ENCODE results near the gene SRMS. TPM values are rescaled to one million over a fixed set of nuclear protein-coding genes. Genes with fewer than 3 reads are reported as not detected.

The SRMS gene
- total and polyA plus RNA-seq, 11 donors, result not detected

DNA sequence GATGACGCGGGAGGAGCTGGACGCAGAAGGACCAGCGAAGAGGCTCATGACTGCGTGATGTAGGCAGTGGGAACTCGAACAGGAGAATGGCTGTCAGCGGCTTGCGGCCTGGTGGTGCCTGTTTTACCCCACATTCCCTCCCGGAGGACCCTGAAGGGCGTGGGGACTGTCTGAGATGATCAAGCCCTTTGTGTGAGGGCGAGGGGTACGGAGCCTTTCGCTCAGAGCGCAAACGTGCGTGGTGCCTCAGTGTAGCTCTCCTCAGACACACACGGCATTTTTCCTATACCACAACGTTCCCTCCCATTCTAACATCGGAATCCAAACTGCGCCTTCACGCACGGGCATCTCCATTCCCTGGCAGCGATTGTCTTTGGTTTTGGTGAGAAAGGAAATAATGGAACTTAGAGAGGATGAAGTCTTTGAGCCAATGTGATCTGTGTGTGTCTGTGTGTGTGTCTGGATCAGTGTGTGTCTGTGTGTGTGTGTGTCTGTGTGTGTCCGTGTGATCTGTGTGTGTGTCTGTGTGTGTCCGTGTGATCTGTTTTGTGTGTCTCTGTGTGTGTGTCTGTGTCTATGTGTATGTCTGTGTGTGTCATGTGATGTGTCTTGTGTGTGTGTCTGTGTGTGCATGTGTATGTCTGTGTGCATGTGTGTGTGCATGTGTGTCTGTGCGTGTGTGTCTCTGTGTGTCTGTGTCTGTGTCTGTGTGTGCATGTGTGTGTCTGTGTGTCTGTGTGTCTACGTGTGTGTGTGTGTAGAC lies 15.7 kb downstream of the SRMS start:
- peak in 3 of 5 donors; percentile 8 to 32 (median 16) for DNase-seq
- intact Hi-C loops (cut with DNase I), result loop anchor here in 2 of 10 donors (10.0 kb wide), 3 partner anchors 333 to 593 kb away; partner anchors contain the start of genes ABHD16B (in 1 of the 2) and TPD52L2 (in 1 of the 2)
- Histone ChIP-seq H3K27me3 (peaks cover 0 to 31% (median 2%) of the 10 kb centered on the region in 9 donors), H3K4me1 (peaks cover 0 to 16% (median 0%) of the 10 kb centered on the region in 12 donors), H3K36me3 (no peaks in the 10 kb centered on the region), H3K27ac (no peak overlapping the region), H3K9me3 (no peaks in the 10 kb centered on the region), H3K4me3 (no peak overlapping the region)
- 76 to 82% (median 78%) methylated on average over 27 of the region's 27 CpGs for WGBS, 4 donors
- TF ChIP-seq, protein P1, sequence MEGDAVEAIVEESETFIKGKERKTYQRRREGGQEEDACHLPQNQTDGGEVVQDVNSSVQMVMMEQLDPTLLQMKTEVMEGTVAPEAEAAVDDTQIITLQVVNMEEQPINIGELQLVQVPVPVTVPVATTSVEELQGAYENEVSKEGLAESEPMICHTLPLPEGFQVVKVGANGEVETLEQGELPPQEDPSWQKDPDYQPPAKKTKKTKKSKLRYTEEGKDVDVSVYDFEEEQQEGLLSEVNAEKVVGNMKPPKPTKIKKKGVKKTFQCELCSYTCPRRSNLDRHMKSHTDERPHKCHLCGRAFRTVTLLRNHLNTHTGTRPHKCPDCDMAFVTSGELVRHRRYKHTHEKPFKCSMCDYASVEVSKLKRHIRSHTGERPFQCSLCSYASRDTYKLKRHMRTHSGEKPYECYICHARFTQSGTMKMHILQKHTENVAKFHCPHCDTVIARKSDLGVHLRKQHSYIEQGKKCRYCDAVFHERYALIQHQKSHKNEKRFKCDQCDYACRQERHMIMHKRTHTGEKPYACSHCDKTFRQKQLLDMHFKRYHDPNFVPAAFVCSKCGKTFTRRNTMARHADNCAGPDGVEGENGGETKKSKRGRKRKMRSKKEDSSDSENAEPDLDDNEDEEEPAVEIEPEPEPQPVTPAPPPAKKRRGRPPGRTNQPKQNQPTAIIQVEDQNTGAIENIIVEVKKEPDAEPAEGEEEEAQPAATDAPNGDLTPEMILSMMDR (IDR thresholded peaks at IDR 0.05), result no peak
- TF ChIP-seq POLR2A (IDR thresholded peaks at IDR 0.05), result no peak
- ATAC-seq, result no peak

DNA sequence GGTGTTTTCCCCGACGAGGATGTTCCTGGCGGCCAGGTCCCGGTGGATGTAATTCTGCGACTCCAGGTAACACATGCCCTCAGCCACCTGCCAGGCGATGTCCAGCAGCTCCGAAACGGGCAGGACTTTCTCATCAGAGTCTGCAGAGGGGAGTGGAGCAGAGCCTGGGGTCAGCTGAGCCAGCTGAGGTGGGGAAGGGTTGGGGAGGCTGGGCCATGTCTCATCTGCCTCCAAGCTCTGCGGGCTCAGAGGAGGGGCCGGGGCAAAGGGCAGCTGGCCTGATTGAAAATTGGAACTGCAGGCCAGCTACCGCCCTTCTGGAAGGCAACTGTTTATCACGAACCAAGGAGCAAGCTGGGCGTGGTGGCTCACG lies 16.8 kb downstream of the SRMS start:
- WGBS, 4 donors, result 73 to 80% (median 74%) methylated on average over 12 to 14 of the region's 14 CpGs
- Histone ChIP-seq H3K36me3 (no peaks in the 10 kb centered on the region), H3K4me3 (no peak overlapping the region), H3K9me3 (no peaks in the 10 kb centered on the region), H3K27me3 (peaks cover 0 to 23% (median 0%) of the 10 kb centered on the region in 9 donors), H3K27ac (no peak overlapping the region), H3K4me1 (peaks cover 0 to 9% (median 0%) of the 10 kb centered on the region in 12 donors)
- ATAC-seq, result no peak
- peak in 3 of 5 donors; percentile 16 to 35 (median 23) for DNase-seq
- intact Hi-C loops (cut with DNase I), result loop anchor here in 2 of 10 donors (10.0 kb wide), 3 partner anchors 334 to 594 kb away; partner anchors contain the start of genes ABHD16B (in 1 of the 2) and TPD52L2 (in 1 of the 2)
- TF ChIP-seq, protein P1 (IDR thresholded peaks at IDR 0.05), result no peak
- TF ChIP-seq POLR2A (IDR thresholded peaks at IDR 0.05), result no peak

DNA sequence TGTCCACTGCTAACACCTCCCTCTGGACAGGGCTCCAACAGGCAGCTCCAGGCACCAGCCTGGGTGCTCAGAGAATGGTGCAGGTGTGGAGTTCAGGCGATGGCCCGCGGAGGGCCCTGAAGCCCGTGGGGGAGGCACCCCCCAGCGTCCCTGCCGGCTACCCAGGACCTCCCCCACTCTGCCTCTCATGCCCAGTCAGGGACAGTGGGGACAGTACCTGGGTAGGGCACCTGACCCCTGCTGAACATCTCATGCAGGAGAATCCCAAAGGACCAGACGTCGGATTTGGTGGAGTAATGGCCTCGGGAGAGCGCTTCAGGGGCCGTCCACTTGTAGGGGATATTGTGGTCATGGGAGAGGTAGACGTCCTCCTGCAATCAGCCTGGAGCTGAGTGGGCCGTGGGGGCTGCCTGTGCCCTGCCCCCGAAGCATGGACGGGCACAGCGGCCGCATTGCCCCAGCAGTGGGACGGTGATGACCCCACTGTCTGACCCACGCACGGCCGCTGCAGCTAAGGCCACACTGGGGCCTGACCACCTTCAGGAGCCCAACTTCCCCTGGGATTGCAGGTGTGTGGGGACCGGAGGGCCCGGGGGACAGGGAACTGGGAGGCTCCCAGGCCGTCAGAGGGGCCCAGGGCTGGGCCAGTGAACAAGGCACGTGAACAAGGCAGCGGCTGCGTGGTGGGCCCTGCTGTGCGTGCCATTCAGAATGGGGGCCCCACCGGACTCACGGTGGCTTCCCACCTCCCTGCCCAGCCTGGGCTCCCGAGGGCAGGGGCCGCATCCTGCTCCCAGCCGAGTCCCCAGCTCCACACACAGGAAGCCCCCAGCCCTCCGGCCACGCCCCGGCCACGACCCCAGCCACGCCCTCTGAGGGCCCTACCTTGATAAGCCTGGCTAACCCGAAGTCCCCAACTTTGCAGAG lies 17.4 kb downstream of the SRMS start:
- Histone ChIP-seq H3K27ac (no peak overlapping the region), H3K27me3 (peaks cover 0 to 20% (median 0%) of the 10 kb centered on the region in 9 donors), H3K9me3 (no peaks in the 10 kb centered on the region), H3K4me1 (peaks cover 0 to 6% (median 0%) of the 10 kb centered on the region in 12 donors), H3K4me3 (no peak overlapping the region), H3K36me3 (no peaks in the 10 kb centered on the region)
- intact Hi-C loops (cut with DNase I), result loop anchor here in 3 of 10 donors (10.0 kb wide), 4 partner anchors 85 to 595 kb away; partner anchors contain the start of genes ABHD16B (in 1 of the 3) and TPD52L2 (in 1 of the 3)
- TF ChIP-seq POLR2A (IDR thresholded peaks at IDR 0.05), result no peak
- TF ChIP-seq, protein P1 (IDR thresholded peaks at IDR 0.05), result no peak
- 73 to 81% (median 79%) methylated on average over 18 to 39 of the region's 39 CpGs for WGBS, 4 donors
- DNase-seq (peak in 4 of 5 donors; percentile 5 to 52 (median 20)), ATAC-seq (peak in 1 of 4 donors; percentile 10)

Measured in heart left ventricle (tissue), 16 donors.